ENCODE results near the gene RYR1. TPM values are rescaled to one million over a fixed set of nuclear protein-coding genes. Genes with fewer than 3 reads are reported as not detected.

Gene RYR1
- total RNA-seq, 4 donors from 2014 or later = 0.54 to 1.6 (median 0.61) TPM

- DNase-seq = no peak
- Histone ChIP-seq H3K27ac (no peak overlapping the region), H3K36me3 (no peaks in the 10 kb centered on the region), H3K4me3 (replicated peaks in 1 of 3) (no peak overlapping the region), H3K9me3 (no peaks in the 10 kb centered on the region), H3K27me3 (no peaks in the 10 kb centered on the region), H3K4me1 (no peaks in the 10 kb centered on the region)
- 69 to 74% methylated on average over 6 of the region's 6 CpGs for WGBS, 2 donors
- intact Hi-C loops (cut with DNase I) = no loop called here
- no peak for TF ChIP-seq POLR2A (IDR thresholded peaks at IDR 0.05)
These were observed 172.6 kb downstream of the RYR1 start for GRCh38 chr19:38606131-38606530.

DNA sequence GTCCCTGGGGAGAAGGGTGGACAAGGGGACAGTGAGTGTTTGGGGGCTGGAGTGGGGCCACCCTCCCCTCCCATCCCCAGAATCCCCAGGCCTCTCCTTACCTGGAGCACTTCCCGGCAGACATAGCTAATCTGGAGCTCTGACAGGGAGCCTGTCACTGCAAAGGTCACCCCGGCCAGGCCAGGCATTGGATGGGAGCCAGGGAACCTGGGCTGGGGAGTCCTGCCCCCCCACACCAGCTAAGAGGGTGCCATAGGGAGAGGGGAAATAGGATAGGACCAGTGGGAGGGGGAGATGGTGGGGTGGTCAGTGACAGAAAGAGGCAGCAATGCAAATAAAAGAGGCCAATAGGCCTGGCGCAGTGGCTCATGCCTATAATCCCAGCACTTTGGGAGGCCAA, 180.8 kb downstream of the RYR1 start:
- Histone ChIP-seq H3K9me3 (no peaks in the 10 kb centered on the region), H3K36me3 (no peaks in the 10 kb centered on the region), H3K4me3 (replicated peaks in 1 of 3) (no peak overlapping the region), H3K27ac (no peak overlapping the region), H3K27me3 (no peaks in the 10 kb centered on the region), H3K4me1 (peaks cover 6 to 9% of the 10 kb centered on the region in 2 donors)
- intact Hi-C loops (cut with DNase I) = no loop called here
- 53 to 71% methylated on average over 3 of the region's 3 CpGs for WGBS, 2 donors
- DNase-seq = no peak
- no peak for TF ChIP-seq POLR2A (IDR thresholded peaks at IDR 0.05)
- TF ChIP-seq CTCF (IDR thresholded peaks at IDR 0.05) = no peak

GRCh38 chr19:38615007-38615581, 181.6 kb downstream of the RYR1 start:
- no peak for TF ChIP-seq CTCF (IDR thresholded peaks at IDR 0.05)
- TF ChIP-seq POLR2A (IDR thresholded peaks at IDR 0.05) = no peak
- Histone ChIP-seq H3K27me3 (no peaks in the 10 kb centered on the region), H3K36me3 (no peaks in the 10 kb centered on the region), H3K4me3 (replicated peaks in 1 of 3) (no peak overlapping the region), H3K4me1 (peaks cover 13 to 14% of the 10 kb centered on the region in 2 donors), H3K9me3 (no peaks in the 10 kb centered on the region), H3K27ac (no peak overlapping the region)
- WGBS, 2 donors = 71 to 79% methylated on average over 7 of the region's 7 CpGs
- intact Hi-C loops (cut with DNase I) = no loop called here
- no peak for DNase-seq

DNA sequence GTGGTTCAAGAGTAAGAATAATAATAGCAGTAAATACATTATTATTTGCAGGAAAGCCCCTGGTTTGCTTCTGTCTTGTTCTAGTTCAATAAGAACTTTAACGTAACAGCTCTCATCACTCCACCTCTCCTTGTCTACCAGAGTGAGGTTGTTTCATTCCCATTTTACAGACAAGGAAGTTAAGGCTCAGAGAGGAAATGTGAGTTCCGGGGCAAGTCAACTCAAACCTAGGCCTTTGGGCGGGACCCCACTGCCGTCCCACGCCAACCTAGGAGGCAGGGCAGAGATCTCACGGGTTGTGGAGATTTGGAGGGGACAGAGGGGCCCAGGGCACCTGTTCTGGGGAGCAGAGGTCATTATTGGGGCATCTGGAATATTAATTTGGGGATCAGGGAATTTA, 182.8 kb downstream of the RYR1 start:
- Histone ChIP-seq H3K27me3 (no peaks in the 10 kb centered on the region), H3K27ac (no peak overlapping the region), H3K9me3 (no peaks in the 10 kb centered on the region), H3K4me3 (replicated peaks in 1 of 3) (no peak overlapping the region), H3K4me1 (peaks cover 17% of the 10 kb centered on the region in 2 donors), H3K36me3 (peaks cover 3 to 8% of the 10 kb centered on the region in 2 donors)
- WGBS, 2 donors = 93 to 94% methylated on average over 6 of the region's 6 CpGs
- intact Hi-C loops (cut with DNase I) = no loop called here
- no peak for DNase-seq
- no peak for TF ChIP-seq POLR2A (IDR thresholded peaks at IDR 0.05)
- no peak for TF ChIP-seq CTCF (IDR thresholded peaks at IDR 0.05)

DNA sequence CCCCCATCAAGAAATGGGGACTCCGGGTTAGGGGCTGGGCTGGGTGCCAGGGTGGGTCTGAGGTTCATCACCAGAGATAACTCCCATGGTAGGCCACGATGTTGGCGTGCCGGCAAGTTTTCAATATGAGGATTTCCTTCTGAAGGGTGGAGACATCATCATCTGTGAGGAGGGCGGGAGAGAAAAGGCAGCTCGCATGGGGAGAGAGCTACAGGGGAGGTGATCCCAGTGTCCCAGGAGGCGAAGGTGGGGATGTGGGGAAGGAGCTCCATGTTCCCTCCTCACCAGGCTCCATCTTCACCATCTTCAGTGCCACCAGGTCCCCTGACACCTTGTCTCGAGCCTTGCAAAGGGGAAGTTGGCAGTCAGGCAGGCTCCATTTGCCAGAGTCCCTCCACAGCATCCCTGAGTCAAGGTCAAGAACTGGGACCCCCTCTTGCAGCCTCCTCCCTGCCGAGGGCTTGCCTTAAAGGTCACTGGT, 183.8 kb downstream of the RYR1 start:
- Histone ChIP-seq H3K9me3 (no peaks in the 10 kb centered on the region), H3K27me3 (no peaks in the 10 kb centered on the region), H3K36me3 (peaks cover 12 to 19% of the 10 kb centered on the region in 2 donors), H3K27ac (no peak overlapping the region), H3K4me1 (peaks cover 17% of the 10 kb centered on the region in 2 donors), H3K4me3 (replicated peaks in 1 of 3) (no peak overlapping the region)
- DNase-seq = no peak
- 79 to 81% methylated on average over 8 of the region's 9 CpGs for WGBS, 2 donors
- intact Hi-C loops (cut with DNase I) = no loop called here
- TF ChIP-seq CTCF (IDR thresholded peaks at IDR 0.05) (no peak), POLR2A (IDR thresholded peaks at IDR 0.05) (no peak)

All from thyroid gland (tissue), 4 donors.